Measurements from ENCODE around the gene FGF11.
"Not testable (repeated sequence)": the region's sequence is repeated elsewhere in the genome, so short reads cannot be mapped to it uniquely, and the experiment has no call there.

GRCh38 chr17:7481842-7482741, 42.8 kb downstream of the FGF11 start:
- TF ChIP-seq NFRKB (IDR thresholded peaks at IDR 0.05); TARDBP (IDR thresholded peaks at IDR 0.05); BHLHE40 (IDR thresholded peaks at IDR 0.05; ENCODE audit: borderline replicate concordance); FOXM1 (IDR thresholded peaks at IDR 0.05; ENCODE audit: borderline replicate concordance); LEF1 (IDR thresholded peaks at IDR 0.05; ENCODE audit: borderline replicate concordance); FOXA1 (IDR thresholded peaks at IDR 0.05); ELF4 (IDR thresholded peaks at IDR 0.05); SP1 (IDR thresholded peaks at IDR 0.05); ARNT (IDR thresholded peaks at IDR 0.05); FOXK2 (IDR thresholded peaks at IDR 0.05): not testable (repeated sequence)

Measured in HEK293T (cell line).